ENCODE data around the gene CCDC154. TPM values are rescaled to one million over a fixed set of nuclear protein-coding genes. Genes with fewer than 3 reads are reported as not detected.
A peak's percentile ranks its signal among the peaks of the same experiment; 100 is the strongest.

Gene CCDC154, protein sequence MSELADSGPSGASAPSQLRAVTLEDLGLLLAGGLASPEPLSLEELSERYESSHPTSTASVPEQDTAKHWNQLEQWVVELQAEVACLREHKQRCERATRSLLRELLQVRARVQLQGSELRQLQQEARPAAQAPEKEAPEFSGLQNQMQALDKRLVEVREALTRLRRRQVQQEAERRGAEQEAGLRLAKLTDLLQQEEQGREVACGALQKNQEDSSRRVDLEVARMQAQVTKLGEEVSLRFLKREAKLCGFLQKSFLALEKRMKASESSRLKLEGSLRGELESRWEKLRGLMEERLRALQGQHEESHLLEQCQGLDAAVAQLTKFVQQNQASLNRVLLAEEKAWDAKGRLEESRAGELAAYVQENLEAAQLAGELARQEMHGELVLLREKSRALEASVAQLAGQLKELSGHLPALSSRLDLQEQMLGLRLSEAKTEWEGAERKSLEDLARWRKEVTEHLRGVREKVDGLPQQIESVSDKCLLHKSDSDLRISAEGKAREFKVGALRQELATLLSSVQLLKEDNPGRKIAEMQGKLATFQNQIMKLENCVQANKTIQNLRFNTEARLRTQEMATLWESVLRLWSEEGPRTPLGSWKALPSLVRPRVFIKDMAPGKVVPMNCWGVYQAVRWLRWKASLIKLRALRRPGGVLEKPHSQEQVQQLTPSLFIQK
- total RNA-seq: 1 to 10 TPM; 1.3 TPM

DNA sequence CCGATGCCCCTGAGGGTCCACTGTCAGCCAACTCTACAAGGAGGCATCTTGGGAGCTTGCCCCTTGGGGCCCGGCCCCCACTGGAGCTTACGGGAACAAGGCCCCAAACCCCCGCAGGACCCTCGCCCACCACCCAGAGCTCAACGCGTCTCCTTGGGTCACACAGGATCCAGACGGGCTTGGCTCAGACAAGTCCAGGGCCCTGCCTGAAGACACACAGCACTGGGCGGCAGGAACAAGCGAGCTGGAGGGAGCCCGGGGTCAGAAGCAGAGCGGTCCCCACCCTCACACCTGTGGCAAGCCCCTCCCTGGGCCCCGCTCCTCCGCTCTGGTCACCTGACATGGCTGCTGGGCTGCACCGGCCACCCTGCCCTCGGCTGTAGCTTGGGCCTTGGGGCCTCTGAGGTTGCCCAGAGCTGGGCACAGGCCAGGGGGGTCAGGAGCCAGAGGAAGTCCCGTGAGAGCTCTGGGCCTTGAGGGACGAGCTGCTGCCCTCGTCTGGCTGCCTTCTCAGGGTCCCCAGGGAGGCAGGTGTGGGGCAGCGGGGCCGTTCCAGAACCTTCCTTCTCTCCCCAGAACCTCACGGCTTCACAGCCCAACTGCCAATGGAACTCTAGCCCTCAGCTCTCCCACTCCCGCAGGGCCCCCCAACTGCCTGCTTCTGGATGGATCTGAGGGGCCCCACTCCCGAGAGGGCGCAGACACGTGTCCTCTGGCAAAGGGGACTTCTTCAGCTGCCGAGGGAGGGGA, at the start of gene CCDC154:
CCDC154 (minus strand) TSS at position 577 of the 750 bp plus-strand sequence; CDS start at position 343, 234 bp downstream.
- no peak for DNase-seq
- Mint-ChIP-seq H3K4me3 (no peak within 1 kb of the TSS), H3K9me3 (no peaks in the 10 kb centered on the region), H3K27me3 (no peaks in the 10 kb centered on the region), H3K4me1 (no peaks in the 10 kb centered on the region), H3K27ac (no peak within 1 kb of the TSS), H3K36me3 (peaks cover 1% of the 10 kb centered on the region)

DNA sequence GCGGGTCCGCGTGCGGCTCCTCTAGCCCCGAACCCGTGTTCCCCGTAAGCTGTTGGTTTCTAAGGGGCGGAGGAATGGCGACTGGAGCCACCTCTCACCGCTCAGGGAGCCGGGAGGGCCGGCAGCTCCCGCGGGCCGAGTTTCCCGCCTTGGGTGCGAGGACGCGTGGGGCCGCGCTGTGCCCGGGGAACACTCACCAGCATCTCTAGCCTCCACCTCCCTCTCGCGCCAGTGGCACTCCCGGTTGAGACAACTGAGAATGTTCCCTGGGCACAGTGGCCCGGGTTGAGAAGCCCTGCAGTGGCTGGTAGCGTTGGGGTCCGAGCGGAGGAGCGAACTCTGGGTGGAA, 49.4 kb upstream of the CCDC154 start:
- H3K9me3 Mint-ChIP-seq: no peaks in the 10 kb centered on the region
- peak; percentile 20 for DNase-seq
- peaks cover 7% of the 10 kb centered on the region for H3K36me3 Mint-ChIP-seq
- H3K27me3 Mint-ChIP-seq: no peaks in the 10 kb centered on the region
- peak overlapping the region; percentile 94 for H3K4me3 Mint-ChIP-seq
- peak overlapping the region; percentile 99 for H3K27ac Mint-ChIP-seq
- H3K4me1 Mint-ChIP-seq: peaks cover 8% of the 10 kb centered on the region

DNA sequence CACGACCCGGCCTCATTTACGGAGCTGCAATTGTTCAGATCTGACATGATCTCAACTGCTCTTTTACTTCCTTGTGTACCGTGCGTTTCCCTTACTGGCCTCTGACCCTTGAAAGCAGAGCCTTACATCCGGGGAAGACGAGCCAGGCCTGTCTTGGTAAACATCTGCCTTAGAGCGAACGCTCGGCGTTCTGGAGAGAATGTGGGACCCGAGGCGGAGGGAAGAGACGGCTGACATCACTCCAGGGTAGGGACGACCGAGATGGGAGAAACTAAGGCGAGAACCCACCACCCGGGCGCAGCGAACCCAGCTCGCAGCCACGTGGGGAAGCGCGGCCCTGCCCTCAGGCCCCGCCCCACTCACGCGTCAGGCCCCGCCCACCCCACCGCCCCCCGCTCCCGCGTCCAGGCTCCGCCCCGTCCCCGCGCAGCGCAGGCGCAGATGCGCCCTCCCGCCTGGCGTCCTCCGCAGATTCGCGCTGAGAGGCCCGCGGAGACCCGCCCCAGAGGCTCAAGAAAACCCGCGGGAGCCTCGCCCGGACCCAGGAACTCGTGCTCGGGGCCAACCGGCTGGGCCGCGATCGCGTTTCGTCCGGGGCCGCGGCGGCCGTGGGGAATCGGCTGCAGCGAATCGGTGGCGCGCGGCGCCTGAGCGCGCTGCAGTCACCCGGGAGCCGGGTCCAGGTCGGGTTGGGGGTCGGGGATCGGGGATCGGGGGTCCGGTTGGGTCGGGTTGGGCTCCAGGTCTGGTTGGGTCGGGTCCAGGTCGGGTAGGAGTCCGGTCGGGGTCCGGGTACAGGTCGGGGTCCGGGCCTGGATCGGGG, 48.8 kb upstream of the CCDC154 start, which contains the start of gene TELO2:
TELO2 (plus strand) TSS at position 438 of the 823 bp plus-strand sequence. CDS start 922 bp downstream, outside the sequence.
- peak within 1 kb of the TSS; percentile 94 for H3K4me3 Mint-ChIP-seq
- peaks cover 8% of the 10 kb centered on the region for H3K4me1 Mint-ChIP-seq
- no peaks in the 10 kb centered on the region for H3K27me3 Mint-ChIP-seq
- H3K36me3 Mint-ChIP-seq: peaks cover 2% of the 10 kb centered on the region
- no peaks in the 10 kb centered on the region for H3K9me3 Mint-ChIP-seq
- H3K27ac Mint-ChIP-seq: peak within 1 kb of the TSS; percentile 99
- DNase-seq: peak; percentile 88

DNA sequence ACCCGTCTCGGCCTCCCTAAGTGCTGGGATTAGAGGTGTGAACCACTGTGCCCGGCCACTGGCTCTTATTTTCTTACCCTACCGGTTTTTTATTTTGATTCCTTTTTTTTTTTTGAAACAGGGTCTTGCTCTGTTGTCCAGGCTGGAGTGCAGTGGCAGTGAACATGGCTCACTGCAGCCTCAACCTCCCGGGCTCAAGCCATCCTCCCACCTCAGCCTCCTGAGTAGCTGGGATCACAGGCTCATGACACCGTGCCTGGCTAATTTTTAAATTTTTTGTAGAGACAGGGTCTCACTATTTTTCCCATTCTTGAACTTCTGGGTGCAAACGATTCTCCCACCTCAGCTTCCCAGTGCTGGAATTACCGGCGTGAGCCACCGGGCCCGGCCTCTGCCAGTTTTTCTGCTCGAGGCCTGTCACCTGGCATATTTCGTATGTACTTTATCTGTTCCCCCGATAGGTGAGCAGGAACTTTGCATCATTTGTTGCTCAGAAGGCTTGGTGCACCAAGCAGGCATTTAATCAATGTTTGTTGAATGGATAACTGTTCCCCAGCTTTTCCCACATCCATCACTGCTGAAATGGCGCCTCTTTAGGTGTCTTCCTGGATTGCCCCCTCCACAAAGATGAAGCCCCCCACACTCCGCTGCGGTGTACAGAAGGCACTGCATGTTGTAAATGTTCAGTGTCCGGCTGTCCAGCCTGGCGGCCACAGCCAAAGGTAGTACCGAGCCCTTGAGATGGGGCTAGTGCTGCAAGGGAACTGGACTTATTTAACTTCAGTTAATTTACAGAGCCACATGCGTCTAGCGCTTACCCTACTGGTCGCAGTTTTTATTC, 47.9 kb upstream of the CCDC154 start:
- Mint-ChIP-seq H3K27ac (peak overlapping the region; percentile 99), H3K4me3 (peak overlapping the region; percentile 92), H3K27me3 (no peaks in the 10 kb centered on the region)

DNA sequence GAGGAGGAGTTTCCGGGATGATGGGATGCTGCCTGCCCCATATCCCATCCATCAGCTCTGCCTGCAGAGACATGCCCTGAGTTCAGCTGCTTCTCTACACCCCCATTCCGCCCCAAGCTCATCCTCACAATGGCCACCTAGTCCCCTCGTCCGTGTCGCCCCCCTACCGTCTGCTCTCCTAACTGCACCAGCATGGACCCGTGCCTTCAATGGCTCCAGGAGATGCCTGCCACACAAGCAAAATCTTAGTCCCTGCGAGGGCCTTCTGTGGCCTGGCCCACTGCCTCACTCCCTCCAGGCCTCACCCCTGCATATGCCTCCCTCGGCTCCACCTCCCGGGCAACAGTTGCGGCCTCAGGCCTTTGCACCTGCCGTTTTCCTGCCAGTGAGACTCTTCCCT, 47.0 kb upstream of the CCDC154 start:
- no peak overlapping the region for H3K4me3 Mint-ChIP-seq

More for the DNA sequence above, 47.9 kb upstream of the CCDC154 start:
- peaks cover 8% of the 10 kb centered on the region for H3K4me1 Mint-ChIP-seq
- H3K36me3 Mint-ChIP-seq: peaks cover 2% of the 10 kb centered on the region
- DNase-seq: no peak
- no peaks in the 10 kb centered on the region for H3K9me3 Mint-ChIP-seq

DNA sequence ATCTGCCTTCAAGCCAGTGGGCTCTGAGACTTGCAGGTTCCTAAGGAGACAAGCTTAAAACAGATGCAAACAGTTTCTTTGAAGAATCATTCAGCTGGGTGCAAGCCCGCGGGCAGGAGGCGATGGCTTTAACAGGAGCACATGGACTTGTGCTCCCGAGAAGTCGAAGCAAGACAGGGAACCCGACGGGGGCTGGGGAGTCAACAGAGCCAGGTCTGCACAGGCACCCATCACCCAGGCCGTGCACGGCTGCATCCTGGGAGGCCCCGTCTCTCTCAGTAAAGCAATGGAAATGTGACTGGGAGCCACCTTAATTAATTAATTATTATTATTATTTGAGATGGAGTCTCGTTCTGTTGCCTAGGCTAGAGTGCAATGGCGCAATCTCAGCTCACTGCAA, 44.7 kb upstream of the CCDC154 start:
- Mint-ChIP-seq H3K4me1 (peaks cover 8% of the 10 kb centered on the region), H3K36me3 (peaks cover 2% of the 10 kb centered on the region), H3K27me3 (no peaks in the 10 kb centered on the region), H3K9me3 (no peaks in the 10 kb centered on the region), H3K4me3 (no peak overlapping the region), H3K27ac (no peak overlapping the region)
- DNase-seq: no peak

More for the DNA sequence above, 47.0 kb upstream of the CCDC154 start:
- H3K27ac Mint-ChIP-seq: no peak overlapping the region
- H3K4me1 Mint-ChIP-seq: peaks cover 8% of the 10 kb centered on the region
- DNase-seq: no peak
- H3K36me3 Mint-ChIP-seq: peaks cover 2% of the 10 kb centered on the region
- no peaks in the 10 kb centered on the region for H3K27me3 Mint-ChIP-seq
- no peaks in the 10 kb centered on the region for H3K9me3 Mint-ChIP-seq

DNA sequence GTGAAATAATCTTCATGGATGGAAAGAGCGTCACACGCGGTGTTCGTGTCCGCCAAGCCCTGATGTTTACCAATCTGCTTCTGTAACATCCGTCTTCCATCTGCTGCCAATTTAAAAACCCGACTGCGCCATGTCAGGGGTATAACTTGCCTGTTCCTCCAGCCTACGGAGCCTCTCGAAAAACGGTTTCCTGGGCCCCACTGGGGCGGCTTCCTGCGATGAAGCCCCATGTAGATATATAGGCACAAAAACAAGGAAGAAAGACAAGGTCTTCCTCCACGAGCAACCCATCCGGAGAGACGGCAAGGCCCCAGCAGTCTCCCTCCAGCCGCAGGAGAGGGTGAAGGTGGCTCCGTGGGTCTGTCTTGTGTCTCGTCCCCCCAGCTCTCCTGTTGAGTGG, 44.3 kb upstream of the CCDC154 start, which contains the start of gene PTX4:
PTX4 (minus strand) TSS at position 326 of the 400 bp plus-strand sequence; CDS start at position 291, 35 bp downstream.
- Mint-ChIP-seq H3K4me1 (peaks cover 8% of the 10 kb centered on the region), H3K4me3 (no peak within 1 kb of the TSS), H3K9me3 (no peaks in the 10 kb centered on the region), H3K27ac (no peak within 1 kb of the TSS), H3K27me3 (no peaks in the 10 kb centered on the region), H3K36me3 (no peaks in the 10 kb centered on the region)
- DNase-seq: no peak

DNA sequence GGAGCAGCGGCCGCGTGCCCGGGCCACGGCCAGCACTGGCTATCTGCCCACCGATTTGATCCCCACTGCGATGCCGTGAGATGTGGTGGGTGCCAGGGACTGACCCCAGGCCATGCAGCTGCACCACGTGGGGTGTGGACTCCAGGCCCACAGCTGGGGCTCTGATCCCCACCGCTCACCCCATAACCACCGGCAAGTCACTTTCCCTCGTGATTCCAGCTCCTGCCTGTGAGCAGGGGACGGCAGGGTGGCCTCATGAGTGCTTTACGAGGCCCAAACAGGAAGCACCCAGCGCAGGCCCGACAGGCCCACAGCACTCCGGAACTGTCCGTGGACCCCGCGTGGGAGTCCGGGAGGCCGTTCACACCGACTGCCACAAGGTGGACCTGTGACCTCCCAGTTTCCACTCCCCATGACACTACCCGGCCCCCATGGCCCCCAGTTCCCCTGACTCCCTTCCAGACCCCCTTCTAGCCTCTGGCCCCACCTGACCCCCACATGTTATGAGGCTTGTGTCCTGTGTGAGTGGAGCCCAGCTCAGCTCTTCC, 43.8 kb upstream of the CCDC154 start:
- H3K4me1 Mint-ChIP-seq: peaks cover 8% of the 10 kb centered on the region
- no peaks in the 10 kb centered on the region for H3K9me3 Mint-ChIP-seq
- no peak overlapping the region for H3K27ac Mint-ChIP-seq
- no peaks in the 10 kb centered on the region for H3K36me3 Mint-ChIP-seq
- no peak for DNase-seq
- no peak overlapping the region for H3K4me3 Mint-ChIP-seq
- no peaks in the 10 kb centered on the region for H3K27me3 Mint-ChIP-seq

DNA sequence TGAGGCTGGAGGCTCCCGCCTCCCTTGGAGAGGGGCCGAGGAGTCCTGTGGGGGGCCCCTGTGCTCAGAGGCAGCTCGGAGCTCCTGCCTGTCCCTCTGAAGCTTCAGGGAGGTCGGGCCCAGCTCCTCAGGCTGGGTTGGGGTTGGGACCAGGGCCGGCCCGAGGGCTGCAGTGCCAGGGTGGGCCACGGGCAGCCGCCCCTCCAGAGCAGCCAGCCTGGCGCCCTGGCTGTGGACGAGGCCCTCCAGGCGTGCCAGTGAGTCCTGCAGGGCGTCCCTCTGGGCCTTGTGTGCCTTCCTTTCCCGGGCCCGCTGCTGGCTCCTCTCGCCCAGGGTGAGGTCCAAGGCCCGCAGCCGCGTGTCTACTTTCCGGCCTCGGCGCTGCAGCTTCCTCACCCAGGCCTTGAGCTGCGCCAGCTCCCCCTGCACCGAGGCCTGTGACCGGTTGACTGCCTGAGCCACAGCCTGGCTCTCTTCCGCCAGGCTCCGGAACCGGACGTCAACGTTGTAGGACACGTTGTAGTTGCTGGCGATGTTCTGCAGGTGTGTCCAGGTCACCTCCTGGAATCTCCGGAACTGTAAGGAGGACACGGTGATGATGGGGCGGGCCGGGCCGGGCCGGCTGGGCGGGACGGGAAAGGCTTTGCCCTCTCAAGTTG, 43.2 kb upstream of the CCDC154 start:
- no peaks in the 10 kb centered on the region for H3K36me3 Mint-ChIP-seq
- H3K27ac Mint-ChIP-seq: no peak overlapping the region
- H3K4me3 Mint-ChIP-seq: no peak overlapping the region
- DNase-seq: no peak
- H3K27me3 Mint-ChIP-seq: no peaks in the 10 kb centered on the region
- H3K4me1 Mint-ChIP-seq: peaks cover 3% of the 10 kb centered on the region
- H3K9me3 Mint-ChIP-seq: no peaks in the 10 kb centered on the region

DNA sequence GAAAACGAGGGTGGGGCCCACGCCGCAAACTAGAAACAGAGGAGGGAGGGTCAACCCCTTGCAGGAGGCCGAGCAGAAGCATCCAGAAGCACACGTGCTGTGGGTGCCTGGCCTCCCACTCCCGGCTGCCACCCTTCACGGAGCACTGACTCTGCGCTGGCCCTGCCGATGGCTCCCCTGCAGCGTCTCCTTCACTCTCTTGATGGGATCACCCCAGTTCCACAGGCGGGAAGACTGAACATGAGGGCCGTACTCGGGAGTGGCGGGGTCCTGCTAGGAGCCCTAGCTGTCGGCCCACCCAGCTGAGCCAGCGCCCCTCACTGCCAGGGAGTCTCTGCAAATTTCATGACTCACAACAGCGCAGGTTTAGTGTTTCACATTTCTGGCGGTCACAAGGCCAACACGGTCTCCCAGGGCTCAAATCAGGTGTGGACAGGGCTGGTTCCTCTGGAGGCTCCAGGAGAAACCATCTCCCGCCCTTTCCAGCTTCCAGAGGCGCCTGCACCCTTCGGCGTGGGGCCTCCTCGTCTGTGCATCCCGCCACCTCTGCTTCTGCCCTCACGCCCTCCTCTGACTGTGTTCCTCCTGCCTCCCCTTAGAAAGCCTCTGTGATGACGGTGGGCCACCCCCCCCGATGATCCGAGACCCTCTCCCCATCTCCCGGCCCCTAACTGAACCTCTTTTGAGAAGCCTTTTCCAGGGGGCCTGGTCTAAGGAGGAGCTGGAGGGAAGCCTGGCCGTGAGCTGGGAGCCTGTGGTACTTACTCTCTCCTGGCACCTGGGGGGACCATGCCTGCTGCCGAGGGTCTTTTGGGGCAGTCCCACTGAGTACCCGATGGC, 42.4 kb upstream of the CCDC154 start:
- DNase-seq: no peak
- no peaks in the 10 kb centered on the region for H3K27me3 Mint-ChIP-seq
- no peaks in the 10 kb centered on the region for H3K4me1 Mint-ChIP-seq
- no peaks in the 10 kb centered on the region for H3K9me3 Mint-ChIP-seq
- no peak overlapping the region for H3K4me3 Mint-ChIP-seq
- H3K27ac Mint-ChIP-seq: no peak overlapping the region
- no peaks in the 10 kb centered on the region for H3K36me3 Mint-ChIP-seq

DNA sequence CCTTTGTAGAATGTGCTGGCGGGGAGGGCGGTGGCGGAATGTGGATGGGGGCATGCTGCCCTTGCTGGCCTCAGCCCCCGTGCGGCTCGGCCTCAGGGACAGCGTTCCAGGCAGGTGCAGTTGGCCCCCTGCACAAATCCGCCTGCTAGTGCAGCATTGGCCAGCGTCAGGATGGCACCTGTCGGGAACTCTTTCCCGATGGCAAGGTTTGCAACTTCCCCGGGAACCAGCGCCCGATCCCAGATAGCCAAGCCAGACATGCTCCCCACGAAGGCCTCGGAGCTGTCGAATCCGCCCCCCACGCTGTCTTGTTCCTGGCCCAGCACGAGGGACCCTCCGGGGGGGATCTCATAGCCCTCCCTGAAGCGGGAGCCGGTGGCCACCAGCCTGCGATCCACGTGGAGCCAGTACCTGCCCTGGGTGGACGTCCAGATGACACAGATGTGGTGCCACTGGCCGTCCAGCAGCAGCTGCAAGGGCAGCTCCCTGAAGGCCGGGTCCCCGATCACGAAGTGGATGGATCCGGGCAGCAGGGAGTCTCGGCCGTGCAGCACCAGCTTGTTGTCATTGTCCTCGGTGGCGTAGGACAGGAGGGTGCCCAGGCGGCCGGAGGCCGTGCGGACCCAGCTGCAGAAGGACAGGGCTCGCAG, 41.6 kb upstream of the CCDC154 start:
- no peaks in the 10 kb centered on the region for H3K4me1 Mint-ChIP-seq
- no peak overlapping the region for H3K4me3 Mint-ChIP-seq
- no peaks in the 10 kb centered on the region for H3K27me3 Mint-ChIP-seq
- DNase-seq: no peak
- no peaks in the 10 kb centered on the region for H3K9me3 Mint-ChIP-seq
- no peak overlapping the region for H3K27ac Mint-ChIP-seq
- H3K36me3 Mint-ChIP-seq: no peaks in the 10 kb centered on the region

Data from activated naive CD8-positive, alpha-beta T cell treated with anti-CD3 and anti-CD28 coated beads for 36 hours (primary cell).